Spleen (tissue), 7 donors: ENCODE measurements around the gene SIRPA.

Experiments
- CTCF ChIP-seq, 11 experiments: fragments of 200-600 bp in 7 of 11; fragments of 450-650 bp in 4 of 11; sonication (generic) in 4 of 11; IDR thresholded peaks in 8 of 11; conservative IDR thresholded peaks in 3 of 11; 1 replicate in 7 of 11; 2 replicates in 4 of 11; pipeline versions ENCODE4 v1.4.0 to v1.8.0; 2016 to 2021; ENCODE audit warnings: antibody characterized with exemption in 11 of 11, inconsistent platforms in 4 of 11, mild to moderate bottlenecking in 1 of 11
- POLR2A ChIP-seq, 3 donors: fragments of 450-650 bp; IDR thresholded peaks; one replicate each; pipeline ENCODE4 v1.5.1; 2017; ENCODE audit warnings: antibody characterized with exemption in 3 of 3, mild to moderate bottlenecking in 1 of 3
- POLR2AphosphoS5 ChIP-seq, 3 donors: sonication (generic); formaldehyde crosslinking; IDR thresholded peaks; one replicate each; pipeline ENCODE4 v1.5.1; 2017; ENCODE audit warnings: antibody characterized with exemption in 3 of 3
- donor health status: DM: no; HTN: no; CAD: no; lungs with moderate emphysema.
- donor health status: DM: no; HTN: no; CAD: no.
- donor health status: DM: no; HTN: no; CAD: no.

GRCh38 chr20:1868856-1869255, 26.4 kb upstream of the SIRPA start:
- TF ChIP-seq POLR2A (IDR thresholded peaks at IDR 0.05) (no peak), CTCF (IDR thresholded peaks at IDR 0.05 in 8 of 11, conservative IDR thresholded peaks at IDR 0.05 in 3 of 11) (no peak), POLR2AphosphoS5 (IDR thresholded peaks at IDR 0.05) (no peak)
